ENCODE measurements around the gene DDIT3.

DDIT3 gene

DNA sequence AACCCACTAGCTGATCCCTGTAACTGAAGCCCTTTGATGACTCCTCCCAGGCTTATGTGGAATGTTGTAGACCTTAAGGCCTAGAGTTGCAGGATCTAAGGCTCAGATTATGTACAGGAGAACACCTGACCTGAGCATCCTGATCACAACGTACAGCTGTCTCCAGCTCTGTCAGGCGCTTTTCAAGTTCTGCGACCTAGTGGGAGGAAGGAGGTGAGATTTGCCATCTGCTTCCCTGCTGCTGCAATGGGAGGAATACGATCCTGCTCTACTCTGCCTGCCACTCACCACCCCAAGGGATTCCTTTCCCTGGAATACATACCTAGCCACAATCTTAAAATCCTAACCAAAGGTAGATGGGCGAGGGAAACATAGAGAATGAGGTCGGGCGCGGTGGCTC lies 12.8 kb upstream of the DDIT3 start:
- FAIRE-seq (no peak), DNase-seq (ENCODE audit: insufficient read length) (no peak)
- TF ChIP-seq POLR2AphosphoS5 (IDR thresholded peaks at IDR 0.05; ENCODE audit: low read depth, low read length) (no peak), POLR2A (IDR thresholded peaks at IDR 0.05; ENCODE audit: low read depth, low read length) (no peak), TAF1 (IDR thresholded peaks at IDR 0.05; ENCODE audit: borderline replicate concordance, low read depth, low read length) (no peak)

DNA sequence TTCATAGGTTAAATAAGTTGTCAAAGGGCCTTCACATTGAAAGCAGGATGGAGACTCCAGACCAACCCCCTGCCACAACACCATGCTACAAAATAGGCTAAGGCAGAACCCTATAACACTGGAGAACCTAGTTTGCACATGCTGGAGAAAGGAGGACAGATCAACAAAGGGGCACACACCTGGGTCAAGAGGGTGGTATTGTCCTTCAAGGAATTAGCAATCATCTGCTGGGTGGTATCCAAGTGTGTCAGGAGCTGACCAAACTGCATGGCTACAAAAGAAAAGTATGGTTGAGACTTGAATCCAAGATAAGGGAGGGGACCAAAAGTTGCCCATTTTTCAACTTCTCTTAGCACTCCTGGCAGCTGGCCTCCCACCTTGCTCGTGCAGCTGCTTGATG lies 11.5 kb upstream of the DDIT3 start:
- no peak for TF ChIP-seq POLR2A (IDR thresholded peaks at IDR 0.05; ENCODE audit: low read depth, low read length)
- TF ChIP-seq TAF1 (IDR thresholded peaks at IDR 0.05; ENCODE audit: borderline replicate concordance, low read depth, low read length): no peak
- no peak for TF ChIP-seq POLR2AphosphoS5 (IDR thresholded peaks at IDR 0.05; ENCODE audit: low read depth, low read length)
- FAIRE-seq (no peak), DNase-seq (ENCODE audit: insufficient read length) (no peak)

DNA sequence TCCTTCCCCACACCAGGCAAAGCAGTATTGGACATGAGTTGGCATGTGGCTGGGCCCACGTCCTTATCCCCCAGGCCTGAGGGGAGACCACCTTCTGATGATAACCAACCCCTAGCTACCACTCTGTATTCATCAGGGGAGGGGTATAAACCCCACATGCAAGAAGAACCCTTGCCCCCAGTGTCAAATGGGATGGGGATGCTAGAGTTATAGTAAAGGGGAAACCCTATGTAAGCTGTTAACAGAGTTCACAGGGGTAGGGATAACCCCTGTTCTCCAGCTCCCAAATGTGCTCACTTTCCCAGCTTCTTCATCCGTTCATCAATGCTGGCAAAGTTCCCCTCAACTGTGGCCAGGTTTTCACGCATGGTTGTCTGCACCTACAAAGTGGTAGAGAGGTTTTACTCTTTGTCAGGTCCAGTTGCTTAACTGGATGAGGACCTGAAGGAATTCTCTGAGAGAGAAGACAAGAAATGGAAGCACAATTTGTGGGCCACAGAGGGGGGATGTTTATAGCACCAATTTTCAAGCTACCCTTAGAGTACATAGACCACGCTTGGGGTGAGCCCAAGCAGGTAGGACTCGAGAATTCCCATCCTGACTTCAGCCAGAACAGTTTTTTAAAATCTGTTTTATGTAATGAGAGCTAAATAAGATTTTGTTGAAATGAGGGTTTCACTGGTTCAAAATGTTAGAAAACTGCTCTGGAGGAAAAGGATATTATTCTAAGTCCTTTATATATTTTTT lies 10.3 kb upstream of the DDIT3 start:
- FAIRE-seq (no peak), DNase-seq (ENCODE audit: insufficient read length) (no peak)
- TF ChIP-seq POLR2AphosphoS5 (IDR thresholded peaks at IDR 0.05; ENCODE audit: low read depth, low read length) (no peak), TAF1 (IDR thresholded peaks at IDR 0.05; ENCODE audit: borderline replicate concordance, low read depth, low read length) (no peak), POLR2A (IDR thresholded peaks at IDR 0.05; ENCODE audit: low read depth, low read length) (no peak)

DNA sequence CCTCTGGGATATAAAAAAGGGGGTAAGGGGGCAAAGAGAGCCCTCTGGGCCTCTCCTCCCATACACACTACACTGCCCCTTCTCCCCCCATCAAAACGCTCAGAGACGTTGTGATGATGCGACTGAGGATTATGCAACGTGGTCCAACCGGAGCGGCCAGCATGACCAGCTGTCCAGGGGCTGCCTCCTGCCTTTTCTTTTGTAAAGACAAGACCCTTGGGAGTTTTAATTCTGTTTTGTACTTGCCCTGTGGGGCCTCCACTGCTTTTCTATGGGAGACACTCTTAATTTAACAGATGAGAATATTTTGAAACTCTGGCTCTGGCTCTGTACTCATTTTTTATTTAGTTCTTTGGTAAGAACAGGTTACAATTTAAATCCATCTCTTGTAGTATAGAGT lies 9.5 kb upstream of the DDIT3 start:
- TF ChIP-seq POLR2A (IDR thresholded peaks at IDR 0.05; ENCODE audit: low read depth, low read length): no peak
- TF ChIP-seq TAF1 (IDR thresholded peaks at IDR 0.05; ENCODE audit: borderline replicate concordance, low read depth, low read length): no peak
- no peak for TF ChIP-seq POLR2AphosphoS5 (IDR thresholded peaks at IDR 0.05; ENCODE audit: low read depth, low read length)
- FAIRE-seq (no peak), DNase-seq (ENCODE audit: insufficient read length) (no peak)

DNA sequence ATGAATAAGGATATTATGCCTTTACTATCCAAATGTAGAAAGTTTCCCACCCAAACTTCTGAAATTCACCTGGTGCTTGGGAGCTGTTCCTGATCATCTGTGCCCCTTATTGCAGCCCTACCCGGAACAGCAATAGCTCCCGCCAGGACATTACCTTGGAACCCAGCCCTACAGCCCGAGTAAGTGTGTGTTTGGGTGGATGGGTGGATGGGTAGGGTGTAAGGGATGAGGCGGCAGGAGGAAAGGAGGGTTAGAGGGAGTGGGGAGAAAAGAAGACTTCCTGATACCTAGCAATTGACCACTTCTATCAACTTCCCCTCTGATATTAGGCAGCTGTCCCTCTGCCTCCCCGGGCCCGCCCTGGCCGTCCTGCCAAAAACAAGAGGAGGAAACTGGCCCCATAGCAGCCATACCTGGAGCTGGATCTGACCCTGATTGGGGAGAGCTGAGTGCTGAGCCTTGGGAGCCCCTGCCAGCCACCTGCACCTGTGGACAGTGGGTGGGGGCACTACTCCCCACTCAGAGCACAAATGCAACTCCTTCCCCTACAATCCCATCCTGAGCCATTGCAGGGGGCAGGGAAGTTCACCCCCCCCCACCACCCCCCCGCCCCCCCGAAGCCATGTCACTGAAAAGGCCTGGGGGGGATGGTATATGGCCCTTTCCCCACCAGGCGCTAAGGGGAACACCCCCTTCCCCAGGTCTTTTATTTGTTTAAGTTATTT lies 8.7 kb upstream of the DDIT3 start:
- TF ChIP-seq POLR2A (IDR thresholded peaks at IDR 0.05; ENCODE audit: low read depth, low read length) (no peak), TAF1 (IDR thresholded peaks at IDR 0.05; ENCODE audit: borderline replicate concordance, low read depth, low read length) (no peak), POLR2AphosphoS5 (IDR thresholded peaks at IDR 0.05; ENCODE audit: low read depth, low read length) (no peak)
- no peak for FAIRE-seq

DNA sequence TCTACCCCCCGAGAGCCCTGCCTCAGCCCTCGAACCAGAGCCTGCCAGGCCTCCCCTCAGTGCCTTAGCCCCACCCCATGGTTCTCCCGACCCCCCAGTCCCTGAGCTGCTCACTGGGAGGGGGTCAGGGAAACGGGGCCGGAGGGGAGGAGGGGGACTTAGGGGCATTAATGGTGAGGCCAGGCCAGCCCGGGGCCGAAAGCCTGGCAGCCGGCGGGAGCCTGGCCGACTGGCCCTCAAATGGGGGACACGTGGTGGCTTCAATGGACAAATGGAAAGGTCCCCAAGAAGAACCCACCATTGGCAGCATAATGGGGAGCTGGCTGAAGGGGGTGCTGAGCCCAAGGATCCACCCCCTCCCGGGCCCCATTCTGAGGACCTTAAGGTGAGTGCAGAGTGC lies 7.9 kb upstream of the DDIT3 start:
- FAIRE-seq: no peak
- TF ChIP-seq POLR2A (IDR thresholded peaks at IDR 0.05; ENCODE audit: low read depth, low read length) (no peak), POLR2AphosphoS5 (IDR thresholded peaks at IDR 0.05; ENCODE audit: low read depth, low read length) (no peak), TAF1 (IDR thresholded peaks at IDR 0.05; ENCODE audit: borderline replicate concordance, low read depth, low read length) (no peak)
- DNase-seq (ENCODE audit: insufficient read length): no peak

More for the DNA sequence above, 8.7 kb upstream of the DDIT3 start:
- no peak for DNase-seq (ENCODE audit: insufficient read length)

DNA sequence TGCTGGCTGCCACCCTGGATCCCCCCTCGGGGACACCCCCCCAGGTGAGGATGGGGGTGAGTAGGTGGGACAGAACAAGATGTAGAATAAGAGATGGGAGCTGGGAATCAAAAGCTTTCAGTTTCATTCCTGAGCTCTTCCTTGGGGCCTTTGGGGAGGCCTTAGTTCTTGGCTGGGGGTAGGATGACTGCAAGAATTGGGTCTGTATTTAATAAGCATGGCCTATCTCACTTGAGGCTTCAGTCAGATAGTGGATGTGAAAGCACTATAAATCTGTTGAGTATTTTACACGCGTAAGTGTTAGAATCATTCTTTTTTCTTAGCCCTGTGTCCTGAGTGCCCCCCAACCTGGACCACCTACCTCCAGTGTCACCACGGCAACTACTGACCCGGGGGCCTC lies 6.9 kb upstream of the DDIT3 start:
- TF ChIP-seq POLR2AphosphoS5 (IDR thresholded peaks at IDR 0.05; ENCODE audit: low read depth, low read length): no peak
- no peak for TF ChIP-seq TAF1 (IDR thresholded peaks at IDR 0.05; ENCODE audit: borderline replicate concordance, low read depth, low read length)
- no peak for TF ChIP-seq POLR2A (IDR thresholded peaks at IDR 0.05; ENCODE audit: low read depth, low read length)
- DNase-seq (ENCODE audit: insufficient read length): no peak
- FAIRE-seq: no peak

DNA sequence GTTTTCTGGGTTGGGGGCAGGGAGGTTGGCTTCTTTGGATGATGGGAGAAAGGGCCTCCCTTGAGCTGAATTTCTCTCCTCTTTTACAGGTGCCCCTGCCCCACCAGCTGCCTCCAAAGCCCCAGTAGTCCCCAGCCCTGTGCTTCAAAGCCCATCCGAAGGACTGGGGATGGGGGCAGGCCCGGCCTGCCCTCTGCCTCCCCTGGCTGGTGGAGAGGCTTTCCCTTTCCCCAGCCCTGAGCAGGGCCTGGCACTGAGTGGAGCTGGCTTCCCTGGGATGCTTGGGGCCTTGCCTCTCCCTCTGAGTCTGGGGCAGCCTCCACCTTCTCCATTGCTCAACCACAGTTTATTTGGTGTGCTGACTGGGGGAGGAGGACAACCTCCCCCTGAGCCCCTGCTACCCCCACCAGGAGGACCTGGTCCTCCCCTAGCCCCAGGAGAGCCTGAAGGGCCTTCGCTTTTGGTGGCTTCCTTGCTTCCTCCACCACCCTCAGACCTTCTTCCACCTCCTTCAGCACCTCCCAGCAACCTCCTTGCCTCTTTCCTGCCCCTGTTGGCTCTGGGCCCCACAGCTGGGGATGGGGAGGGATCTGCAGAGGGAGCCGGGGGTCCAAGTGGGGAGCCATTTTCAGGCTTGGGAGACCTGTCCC lies 6.3 kb upstream of the DDIT3 start:
- no peak for TF ChIP-seq TAF1 (IDR thresholded peaks at IDR 0.05; ENCODE audit: borderline replicate concordance, low read depth, low read length)
- TF ChIP-seq POLR2A (IDR thresholded peaks at IDR 0.05; ENCODE audit: low read depth, low read length): no peak
- no peak for TF ChIP-seq POLR2AphosphoS5 (IDR thresholded peaks at IDR 0.05; ENCODE audit: low read depth, low read length)
- FAIRE-seq (no peak), DNase-seq (ENCODE audit: insufficient read length) (no peak)

DNA sequence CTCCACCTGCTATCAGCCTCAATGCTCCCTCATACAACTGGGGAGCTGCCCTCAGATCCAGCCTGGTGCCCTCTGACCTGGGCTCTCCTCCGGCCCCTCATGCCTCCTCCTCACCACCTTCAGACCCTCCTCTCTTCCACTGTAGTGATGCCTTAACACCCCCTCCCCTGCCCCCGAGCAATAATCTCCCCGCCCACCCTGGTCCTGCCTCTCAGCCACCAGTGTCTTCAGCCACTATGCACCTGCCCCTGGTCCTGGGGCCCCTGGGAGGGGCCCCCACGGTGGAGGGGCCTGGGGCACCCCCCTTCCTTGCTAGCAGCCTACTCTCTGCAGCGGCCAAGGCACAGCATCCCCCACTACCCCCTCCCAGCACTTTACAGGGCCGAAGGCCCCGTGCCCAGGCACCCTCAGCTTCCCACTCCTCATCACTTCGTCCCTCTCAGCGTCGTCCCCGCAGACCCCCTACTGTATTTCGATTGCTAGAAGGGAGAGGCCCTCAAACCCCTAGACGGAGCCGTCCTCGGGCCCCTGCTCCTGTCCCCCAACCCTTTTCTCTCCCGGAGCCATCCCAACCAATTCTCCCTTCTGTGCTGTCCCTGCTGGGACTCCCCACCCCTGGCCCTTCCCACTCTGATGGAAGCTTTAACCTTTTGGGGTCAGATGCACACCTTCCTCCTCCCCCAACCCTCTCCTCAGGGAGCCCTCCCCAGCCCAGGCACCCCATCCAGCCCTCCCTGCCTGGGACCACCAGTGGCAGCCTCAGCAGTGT lies 5.5 kb upstream of the DDIT3 start:
- TF ChIP-seq TAF1 (IDR thresholded peaks at IDR 0.05; ENCODE audit: borderline replicate concordance, low read depth, low read length): no peak
- TF ChIP-seq POLR2A (IDR thresholded peaks at IDR 0.05; ENCODE audit: low read depth, low read length): no peak
- TF ChIP-seq POLR2AphosphoS5 (IDR thresholded peaks at IDR 0.05; ENCODE audit: low read depth, low read length): no peak
- DNase-seq (ENCODE audit: insufficient read length) (no peak), FAIRE-seq (no peak)

DNA sequence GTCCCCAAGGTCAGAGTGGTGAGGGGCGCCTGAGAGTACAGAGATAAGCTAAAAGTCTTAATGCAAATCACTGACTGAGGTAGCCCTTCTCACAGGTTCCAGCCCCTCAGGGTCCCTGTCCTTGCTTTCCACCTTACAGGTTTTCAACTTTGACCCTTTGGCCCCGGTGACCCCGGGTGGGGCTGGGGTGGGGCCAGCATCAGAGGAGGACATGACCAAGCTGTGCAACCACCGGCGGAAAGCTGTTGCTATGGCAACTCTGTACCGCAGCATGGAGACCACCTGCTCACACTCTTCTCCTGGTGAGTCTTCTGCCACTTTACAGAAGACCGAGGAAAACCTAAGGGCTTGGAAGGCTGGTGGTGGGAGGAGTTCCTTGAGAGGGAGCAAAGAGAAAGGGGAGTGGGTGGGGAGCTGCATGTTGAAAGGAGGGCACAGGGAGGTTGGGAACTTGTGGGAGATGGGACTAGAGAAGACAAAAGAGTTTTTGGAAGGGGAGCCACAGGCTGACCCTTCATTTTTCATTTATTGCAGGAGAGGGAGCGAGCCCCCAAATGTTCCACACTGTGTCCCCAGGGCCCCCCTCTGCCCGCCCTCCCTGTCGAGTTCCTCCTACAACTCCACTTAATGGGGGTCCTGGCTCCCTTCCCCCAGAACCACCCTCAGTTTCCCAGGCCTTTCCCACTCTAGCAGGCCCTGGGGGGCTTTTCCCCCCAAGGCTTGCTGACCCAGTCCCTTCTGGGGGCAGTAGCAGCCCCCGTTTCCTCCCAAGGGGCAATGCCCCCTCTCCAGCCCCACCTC lies 4.7 kb upstream of the DDIT3 start:
- DNase-seq (ENCODE audit: insufficient read length) (no peak), FAIRE-seq (no peak)
- TF ChIP-seq POLR2AphosphoS5 (IDR thresholded peaks at IDR 0.05; ENCODE audit: low read depth, low read length) (no peak), POLR2A (IDR thresholded peaks at IDR 0.05; ENCODE audit: low read depth, low read length) (no peak), TAF1 (IDR thresholded peaks at IDR 0.05; ENCODE audit: borderline replicate concordance, low read depth, low read length) (no peak)

All from GM12892 (cell line).